SK-N-SH treated with all-trans-retinoic acid at 6 μM for 48 hours (cell line): ENCODE data around the gene MDGA2.

Source experiments
- ATAC-seq: fragments of 200-7000 bp; cut with Tn5 transposase; 3 replicates; pipeline ENCODE4 v1.9.1; 2020; ENCODE audit warnings: mild to moderate bottlenecking, moderate library complexity
- ARNTL ChIP-seq: fragments of 450-650 bp; formaldehyde crosslinking; IDR thresholded peaks from 2 replicates; pipeline ENCODE4 v1.5.0; 2020; ENCODE audit warnings: low read depth, mild to moderate bottlenecking, moderate library complexity, borderline replicate concordance
- BACH2 ChIP-seq: fragments of 250-450 bp; sonication (Bioruptor Pico); IDR thresholded peaks from 2 replicates; pipeline ENCODE4 v1.9.0; 2021; ENCODE audit warnings: mild to moderate bottlenecking, borderline replicate concordance
- CSDC2 ChIP-seq: fragments of 250-450 bp; sonication (Bioruptor Pico); IDR thresholded peaks from 2 replicates; pipeline ENCODE4 v1.5.0; 2020; ENCODE audit warnings: mild to moderate bottlenecking, moderate library complexity
- ESRRG ChIP-seq: fragments of 250-450 bp; sonication (Bioruptor Pico); IDR thresholded peaks from 2 replicates; pipeline ENCODE4 v1.6.1; 2021; ENCODE audit warnings: mild to moderate bottlenecking
- GLIS3 ChIP-seq: fragments of 250-450 bp; sonication (Bioruptor Pico); IDR thresholded peaks from 2 replicates; pipeline ENCODE4 v1.5.0; 2020; ENCODE audit warnings: mild to moderate bottlenecking, moderate library complexity
- OSR1 ChIP-seq: fragments of 250-450 bp; sonication (Bioruptor Pico); IDR thresholded peaks from 2 replicates; pipeline ENCODE4 v1.8.0; 2022; ENCODE audit warnings: moderate library complexity, mild to moderate bottlenecking, inconsistent platforms
- PPARA ChIP-seq: fragments of 250-450 bp; sonication (Bioruptor Pico); IDR thresholded peaks from 2 replicates; pipeline ENCODE4 v1.5.0; 2020; ENCODE audit warnings: mild to moderate bottlenecking, borderline replicate concordance
- RARB ChIP-seq: fragments of 250-450 bp; sonication (Bioruptor Pico); IDR thresholded peaks from 2 replicates; pipeline ENCODE4 v1.8.0; 2021; ENCODE audit warnings: mild to moderate bottlenecking, moderate library complexity
- SNAI2 ChIP-seq: fragments of 250-450 bp; sonication (Bioruptor Pico); IDR thresholded peaks from 2 replicates; pipeline ENCODE4 v1.5.0; 2020; ENCODE audit warnings: mild to moderate bottlenecking, moderate library complexity
- TCF4 ChIP-seq: fragments of 250-450 bp; sonication (Bioruptor Pico); IDR thresholded peaks from 2 replicates; pipeline ENCODE4 v1.8.0; 2021; ENCODE audit warnings: mild to moderate bottlenecking, moderate library complexity, borderline replicate concordance
- ZC3H10 ChIP-seq: fragments of 250-450 bp; sonication (Bioruptor Pico); IDR thresholded peaks from 2 replicates; pipeline ENCODE4 v1.5.1; 2021; ENCODE audit warnings: mild to moderate bottlenecking, moderate library complexity
- ZFP30 ChIP-seq: fragments of 450-650 bp; formaldehyde crosslinking; IDR thresholded peaks from 2 replicates; pipeline ENCODE4 v1.5.0; 2022; ENCODE audit warnings: mild to moderate bottlenecking, moderate library complexity
- ZNF565 ChIP-seq: fragments of 450-650 bp; formaldehyde crosslinking; conservative IDR thresholded peaks from 2 replicates; pipeline ENCODE4 v1.5.0; 2020; ENCODE audit warnings: low read depth, mild to moderate bottlenecking, moderate library complexity
- TF ChIP-seq, protein P1 (sequence below): fragments of 250-450 bp; sonication (Bioruptor Pico); IDR thresholded peaks from 2 replicates; pipeline ENCODE4 v1.8.0; 2020; ENCODE audit warnings: mild to moderate bottlenecking, moderate library complexity, borderline replicate concordance
- TF ChIP-seq, protein P2 (sequence below): fragments of 250-450 bp; sonication (Bioruptor Pico); IDR thresholded peaks from 2 replicates; pipeline ENCODE4 v1.5.0; 2020; ENCODE audit warnings: mild to moderate bottlenecking, moderate library complexity
- TF ChIP-seq, protein P3 (sequence below): fragments of 250-450 bp; sonication (Bioruptor Pico); IDR thresholded peaks from 2 replicates; pipeline ENCODE4 v1.5.1; 2021; ENCODE audit warnings: mild to moderate bottlenecking, moderate library complexity
- TF ChIP-seq, protein P4 (sequence below): fragments of 250-450 bp; sonication (Bioruptor Pico); IDR thresholded peaks from 2 replicates; pipeline ENCODE4 v1.8.0; 2021; ENCODE audit warnings: low read depth, mild to moderate bottlenecking, moderate library complexity, borderline replicate concordance

The MDGA2 gene

DNA sequence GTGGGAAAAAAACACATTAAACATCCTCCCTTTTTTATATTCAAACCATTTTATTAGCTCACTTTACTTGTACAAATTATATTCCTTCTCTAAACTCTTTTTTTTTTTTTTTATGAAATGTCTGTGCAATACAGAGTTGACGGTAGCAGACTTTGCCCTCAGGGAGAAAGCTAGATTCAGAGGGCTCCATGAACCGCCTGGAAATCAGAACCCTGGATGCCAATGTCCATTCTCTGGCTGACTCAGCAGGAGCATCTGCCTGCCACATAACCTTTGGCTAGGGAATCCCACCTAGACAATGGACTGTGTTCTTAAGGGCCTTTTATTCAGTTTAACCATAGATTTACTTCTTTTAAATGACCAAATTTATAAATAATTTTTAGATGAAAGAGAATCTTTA is 467.0 kb downstream of the MDGA2 start:
- no peak for ATAC-seq

DNA sequence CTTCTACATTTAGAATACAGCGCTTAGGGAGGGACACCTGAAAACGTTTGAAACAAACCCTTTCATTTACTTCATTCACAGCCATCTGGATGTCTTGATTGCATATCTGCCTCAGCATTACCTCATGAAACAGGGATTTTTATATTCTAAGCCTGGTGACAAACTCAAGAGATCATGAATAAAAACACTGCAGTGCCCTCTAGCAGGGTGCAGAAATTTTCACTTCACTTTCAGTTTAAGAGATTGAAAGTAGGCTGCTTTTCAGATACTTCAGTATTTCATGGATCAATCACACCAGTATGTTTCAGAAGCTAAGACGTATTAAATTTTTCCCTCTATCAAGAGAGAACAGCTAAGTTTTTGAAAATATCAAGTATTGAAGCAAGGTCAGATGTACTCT is 467.8 kb downstream of the MDGA2 start:
- no peak for ATAC-seq
- TF ChIP-seq OSR1 (CRISPR knock-in tag) (no peak), SNAI2 (CRISPR knock-in tag) (no peak), GLIS3 (CRISPR knock-in tag) (no peak), TCF4 (CRISPR knock-in tag) (no peak), ESRRG (CRISPR knock-in tag) (no peak), ARNTL (no peak), ZNF565 (CRISPR knock-in tag) (no peak), CSDC2 (CRISPR knock-in tag) (no peak), ZC3H10 (CRISPR knock-in tag) (no peak), RARB (CRISPR knock-in tag) (no peak)
- TF ChIP-seq, protein P1, sequence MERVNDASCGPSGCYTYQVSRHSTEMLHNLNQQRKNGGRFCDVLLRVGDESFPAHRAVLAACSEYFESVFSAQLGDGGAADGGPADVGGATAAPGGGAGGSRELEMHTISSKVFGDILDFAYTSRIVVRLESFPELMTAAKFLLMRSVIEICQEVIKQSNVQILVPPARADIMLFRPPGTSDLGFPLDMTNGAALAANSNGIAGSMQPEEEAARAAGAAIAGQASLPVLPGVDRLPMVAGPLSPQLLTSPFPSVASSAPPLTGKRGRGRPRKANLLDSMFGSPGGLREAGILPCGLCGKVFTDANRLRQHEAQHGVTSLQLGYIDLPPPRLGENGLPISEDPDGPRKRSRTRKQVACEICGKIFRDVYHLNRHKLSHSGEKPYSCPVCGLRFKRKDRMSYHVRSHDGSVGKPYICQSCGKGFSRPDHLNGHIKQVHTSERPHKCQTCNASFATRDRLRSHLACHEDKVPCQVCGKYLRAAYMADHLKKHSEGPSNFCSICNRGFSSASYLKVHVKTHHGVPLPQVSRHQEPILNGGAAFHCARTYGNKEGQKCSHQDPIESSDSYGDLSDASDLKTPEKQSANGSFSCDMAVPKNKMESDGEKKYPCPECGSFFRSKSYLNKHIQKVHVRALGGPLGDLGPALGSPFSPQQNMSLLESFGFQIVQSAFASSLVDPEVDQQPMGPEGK (CRISPR knock-in tag), result no peak
- TF ChIP-seq, protein P2, sequence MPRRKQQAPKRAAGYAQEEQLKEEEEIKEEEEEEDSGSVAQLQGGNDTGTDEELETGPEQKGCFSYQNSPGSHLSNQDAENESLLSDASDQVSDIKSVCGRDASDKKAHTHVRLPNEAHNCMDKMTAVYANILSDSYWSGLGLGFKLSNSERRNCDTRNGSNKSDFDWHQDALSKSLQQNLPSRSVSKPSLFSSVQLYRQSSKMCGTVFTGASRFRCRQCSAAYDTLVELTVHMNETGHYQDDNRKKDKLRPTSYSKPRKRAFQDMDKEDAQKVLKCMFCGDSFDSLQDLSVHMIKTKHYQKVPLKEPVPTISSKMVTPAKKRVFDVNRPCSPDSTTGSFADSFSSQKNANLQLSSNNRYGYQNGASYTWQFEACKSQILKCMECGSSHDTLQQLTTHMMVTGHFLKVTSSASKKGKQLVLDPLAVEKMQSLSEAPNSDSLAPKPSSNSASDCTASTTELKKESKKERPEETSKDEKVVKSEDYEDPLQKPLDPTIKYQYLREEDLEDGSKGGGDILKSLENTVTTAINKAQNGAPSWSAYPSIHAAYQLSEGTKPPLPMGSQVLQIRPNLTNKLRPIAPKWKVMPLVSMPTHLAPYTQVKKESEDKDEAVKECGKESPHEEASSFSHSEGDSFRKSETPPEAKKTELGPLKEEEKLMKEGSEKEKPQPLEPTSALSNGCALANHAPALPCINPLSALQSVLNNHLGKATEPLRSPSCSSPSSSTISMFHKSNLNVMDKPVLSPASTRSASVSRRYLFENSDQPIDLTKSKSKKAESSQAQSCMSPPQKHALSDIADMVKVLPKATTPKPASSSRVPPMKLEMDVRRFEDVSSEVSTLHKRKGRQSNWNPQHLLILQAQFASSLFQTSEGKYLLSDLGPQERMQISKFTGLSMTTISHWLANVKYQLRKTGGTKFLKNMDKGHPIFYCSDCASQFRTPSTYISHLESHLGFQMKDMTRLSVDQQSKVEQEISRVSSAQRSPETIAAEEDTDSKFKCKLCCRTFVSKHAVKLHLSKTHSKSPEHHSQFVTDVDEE (CRISPR knock-in tag), result no peak
- TF ChIP-seq, all 23 proteins: peak for 0

More for the DNA sequence above, 467.0 kb downstream of the MDGA2 start:
- TF ChIP-seq, protein P2 (CRISPR knock-in tag), result no peak
- no peak for TF ChIP-seq ZNF565 (CRISPR knock-in tag)
- no peak for TF ChIP-seq SNAI2 (CRISPR knock-in tag)
- TF ChIP-seq BACH2 (CRISPR knock-in tag), result no peak
- TF ChIP-seq, protein P1 (CRISPR knock-in tag), result no peak
- TF ChIP-seq PPARA (CRISPR knock-in tag), result no peak
- TF ChIP-seq ZFP30 (CRISPR knock-in tag), result no peak
- TF ChIP-seq ESRRG (CRISPR knock-in tag), result no peak
- TF ChIP-seq ZC3H10 (CRISPR knock-in tag), result no peak
- TF ChIP-seq, protein P3, sequence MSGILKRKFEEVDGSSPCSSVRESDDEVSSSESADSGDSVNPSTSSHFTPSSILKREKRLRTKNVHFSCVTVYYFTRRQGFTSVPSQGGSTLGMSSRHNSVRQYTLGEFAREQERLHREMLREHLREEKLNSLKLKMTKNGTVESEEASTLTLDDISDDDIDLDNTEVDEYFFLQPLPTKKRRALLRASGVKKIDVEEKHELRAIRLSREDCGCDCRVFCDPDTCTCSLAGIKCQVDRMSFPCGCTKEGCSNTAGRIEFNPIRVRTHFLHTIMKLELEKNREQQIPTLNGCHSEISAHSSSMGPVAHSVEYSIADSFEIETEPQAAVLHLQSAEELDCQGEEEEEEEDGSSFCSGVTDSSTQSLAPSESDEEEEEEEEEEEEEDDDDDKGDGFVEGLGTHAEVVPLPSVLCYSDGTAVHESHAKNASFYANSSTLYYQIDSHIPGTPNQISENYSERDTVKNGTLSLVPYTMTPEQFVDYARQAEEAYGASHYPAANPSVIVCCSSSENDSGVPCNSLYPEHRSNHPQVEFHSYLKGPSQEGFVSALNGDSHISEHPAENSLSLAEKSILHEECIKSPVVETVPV (CRISPR knock-in tag), result no peak
- no peak for TF ChIP-seq TCF4 (CRISPR knock-in tag)
- no peak for TF ChIP-seq GLIS3 (CRISPR knock-in tag)
- no peak for TF ChIP-seq OSR1 (CRISPR knock-in tag)
- TF ChIP-seq CSDC2 (CRISPR knock-in tag), result no peak
- TF ChIP-seq, all 23 proteins: peak for 0

DNA sequence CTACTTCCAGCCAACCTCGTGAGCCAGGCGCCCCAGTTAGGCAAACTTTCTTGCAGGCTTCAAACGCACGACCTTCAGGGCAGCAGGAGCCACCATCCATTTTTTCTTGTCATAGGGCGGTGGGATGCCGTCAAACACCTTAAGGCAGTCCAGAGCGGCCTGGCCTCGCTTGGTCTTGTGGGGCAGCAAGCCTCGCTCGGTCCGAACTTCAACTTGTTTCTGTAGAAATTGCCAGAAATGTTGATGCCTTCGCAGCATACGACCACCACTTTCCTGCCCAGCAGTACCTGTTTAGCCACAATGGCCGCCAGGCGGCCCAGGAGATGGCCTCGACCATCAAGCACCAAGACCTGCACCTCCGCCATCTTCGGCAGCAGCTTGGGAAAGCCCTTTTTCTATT is 474.7 kb downstream of the MDGA2 start:
- ATAC-seq, result no peak
- TF ChIP-seq, protein P4, sequence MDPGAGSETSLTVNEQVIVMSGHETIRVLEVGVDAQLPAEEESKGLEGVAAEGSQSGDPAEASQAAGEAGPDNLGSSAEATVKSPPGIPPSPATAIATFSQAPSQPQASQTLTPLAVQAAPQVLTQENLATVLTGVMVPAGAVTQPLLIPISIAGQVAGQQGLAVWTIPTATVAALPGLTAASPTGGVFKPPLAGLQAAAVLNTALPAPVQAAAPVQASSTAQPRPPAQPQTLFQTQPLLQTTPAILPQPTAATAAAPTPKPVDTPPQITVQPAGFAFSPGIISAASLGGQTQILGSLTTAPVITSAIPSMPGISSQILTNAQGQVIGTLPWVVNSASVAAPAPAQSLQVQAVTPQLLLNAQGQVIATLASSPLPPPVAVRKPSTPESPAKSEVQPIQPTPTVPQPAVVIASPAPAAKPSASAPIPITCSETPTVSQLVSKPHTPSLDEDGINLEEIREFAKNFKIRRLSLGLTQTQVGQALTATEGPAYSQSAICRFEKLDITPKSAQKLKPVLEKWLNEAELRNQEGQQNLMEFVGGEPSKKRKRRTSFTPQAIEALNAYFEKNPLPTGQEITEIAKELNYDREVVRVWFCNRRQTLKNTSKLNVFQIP, result no peak
- TF ChIP-seq TCF4 (CRISPR knock-in tag), result no peak
- TF ChIP-seq, protein P3 (CRISPR knock-in tag), result no peak
- TF ChIP-seq, protein P2 (CRISPR knock-in tag), result no peak
